ENCODE results near the gene RNF214.

RNF214 gene

DNA sequence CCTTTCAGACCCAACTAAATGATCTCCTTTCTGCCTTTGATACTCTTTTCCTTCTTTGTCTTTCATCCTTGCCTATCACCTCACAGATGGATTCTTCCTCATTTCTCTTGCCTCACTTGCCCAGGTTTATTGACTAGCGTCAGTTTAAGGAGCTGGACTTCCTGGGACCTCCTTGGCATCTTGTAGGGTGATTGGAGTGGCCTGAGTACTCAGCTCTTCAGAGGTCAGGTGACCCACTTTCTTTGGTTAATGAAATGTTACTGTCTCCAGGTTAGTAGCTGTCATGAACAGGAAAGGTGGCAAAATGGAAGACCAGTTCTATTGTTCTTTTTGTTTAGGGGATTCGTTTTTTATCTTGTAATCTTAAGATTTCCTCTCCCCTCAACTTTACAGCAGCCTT is 54.1 kb downstream of the RNF214 start:
- H3K4me3 ChIP-seq (ENCODE audit: low read length): no peak overlapping the region
- no peak for TF ChIP-seq ZNF274 (IDR thresholded peaks at IDR 0.05; ENCODE audit: low read depth, low read length)

DNA sequence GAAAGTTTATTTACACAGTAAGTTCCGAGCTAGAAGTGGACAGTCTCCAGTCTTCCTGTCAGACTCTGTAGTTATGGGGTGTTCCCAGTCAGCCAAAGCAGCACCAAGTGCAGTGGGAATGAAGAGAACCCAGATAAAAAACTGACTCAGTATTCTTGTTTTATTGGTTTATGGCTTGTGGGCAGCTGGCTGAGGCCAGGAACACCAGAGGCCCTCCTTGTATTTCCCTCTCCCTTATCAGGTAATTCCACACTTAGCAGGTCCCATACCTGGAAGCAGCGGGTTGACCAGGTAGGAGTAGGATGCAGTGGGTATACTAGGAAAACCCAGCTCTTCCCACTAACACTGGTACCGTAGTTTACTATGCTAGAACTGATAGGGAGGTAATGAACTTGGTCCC is 55.2 kb downstream of the RNF214 start:
- no peak overlapping the region for H3K4me3 ChIP-seq (ENCODE audit: low read length)
- no peak for TF ChIP-seq ZNF274 (IDR thresholded peaks at IDR 0.05; ENCODE audit: low read depth, low read length)

DNA sequence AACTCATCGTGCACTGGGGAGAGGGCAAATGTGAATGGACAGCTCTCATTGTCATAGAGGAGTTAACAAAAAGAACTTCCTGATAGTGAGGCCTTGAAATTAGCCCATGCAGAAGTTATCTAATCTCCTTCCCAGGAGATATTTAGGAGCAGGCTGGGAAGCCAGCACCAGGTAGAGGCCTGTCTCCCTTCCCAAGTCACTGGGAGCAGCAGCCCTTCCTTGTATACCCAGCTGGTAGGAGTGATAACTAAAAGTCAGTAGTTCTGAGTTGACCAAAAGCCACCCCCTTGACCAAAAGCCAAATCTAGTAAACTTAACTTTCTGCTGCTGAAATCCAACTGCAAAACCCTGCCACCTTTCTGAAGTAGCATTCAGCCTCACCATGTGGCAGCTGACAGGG is 57.3 kb downstream of the RNF214 start:
- no peak for TF ChIP-seq ZNF274 (IDR thresholded peaks at IDR 0.05; ENCODE audit: low read depth, low read length)
- no peak overlapping the region for H3K4me3 ChIP-seq (ENCODE audit: low read length)

DNA sequence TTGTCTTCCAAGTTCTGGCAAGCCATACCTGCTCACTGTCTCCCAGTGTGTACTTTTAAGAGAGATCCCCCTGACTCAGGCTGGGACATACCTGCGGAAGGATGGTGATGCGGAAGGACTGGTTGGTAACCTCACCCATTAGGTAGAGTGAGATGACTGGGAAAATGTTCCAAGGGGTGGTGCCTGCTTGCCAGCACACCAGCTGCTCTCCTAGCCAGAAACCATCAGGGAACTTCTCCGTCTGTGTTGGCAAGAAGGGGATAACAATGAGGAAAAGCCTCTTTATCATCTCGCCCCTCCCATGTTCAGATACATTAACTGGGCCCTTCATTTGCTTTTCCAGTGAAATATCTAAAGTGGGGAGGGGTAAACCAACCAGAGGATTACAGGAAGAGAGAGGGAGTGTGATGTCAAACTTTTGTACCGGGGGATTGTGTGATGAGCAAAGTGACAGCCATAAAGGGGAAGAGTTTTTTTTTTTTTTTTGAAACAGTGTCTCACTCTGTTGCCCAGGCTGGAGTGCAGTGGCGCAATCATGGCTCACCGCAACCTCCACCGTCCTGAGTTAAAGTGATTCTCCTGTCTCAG is 58.4 kb downstream of the RNF214 start, which contains the start of gene BACE1-AS:
Gene BACE1-AS, plus strand, starts transcription at position 538 of the 588 bp plus-strand sequence.
- no peak within 1 kb of the TSS for H3K4me3 ChIP-seq (ENCODE audit: low read length)
- TF ChIP-seq ZNF274 (IDR thresholded peaks at IDR 0.05; ENCODE audit: low read depth, low read length): no peak

DNA sequence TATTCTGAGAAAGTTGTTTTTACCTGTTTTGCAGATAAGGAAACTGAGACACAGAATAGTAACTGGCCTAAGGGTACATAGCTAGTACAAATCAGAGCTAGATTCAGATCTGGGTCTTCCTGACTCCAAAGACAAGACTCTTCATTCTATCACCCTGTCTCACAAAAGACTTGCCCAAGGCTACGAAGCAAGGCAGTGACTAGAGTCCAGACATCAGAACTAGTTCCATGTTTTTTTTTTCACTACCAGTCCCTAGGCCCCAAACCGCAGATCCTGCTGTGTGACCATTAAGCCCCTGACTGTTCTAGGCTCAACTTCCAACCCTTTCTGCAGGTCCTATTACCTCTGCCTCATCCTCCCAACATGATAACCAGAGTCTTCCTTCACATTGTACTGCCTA is 60.1 kb downstream of the RNF214 start:
- H3K4me3 ChIP-seq (ENCODE audit: low read length): no peak overlapping the region
- TF ChIP-seq ZNF274 (IDR thresholded peaks at IDR 0.05; ENCODE audit: low read depth, low read length): no peak

DNA sequence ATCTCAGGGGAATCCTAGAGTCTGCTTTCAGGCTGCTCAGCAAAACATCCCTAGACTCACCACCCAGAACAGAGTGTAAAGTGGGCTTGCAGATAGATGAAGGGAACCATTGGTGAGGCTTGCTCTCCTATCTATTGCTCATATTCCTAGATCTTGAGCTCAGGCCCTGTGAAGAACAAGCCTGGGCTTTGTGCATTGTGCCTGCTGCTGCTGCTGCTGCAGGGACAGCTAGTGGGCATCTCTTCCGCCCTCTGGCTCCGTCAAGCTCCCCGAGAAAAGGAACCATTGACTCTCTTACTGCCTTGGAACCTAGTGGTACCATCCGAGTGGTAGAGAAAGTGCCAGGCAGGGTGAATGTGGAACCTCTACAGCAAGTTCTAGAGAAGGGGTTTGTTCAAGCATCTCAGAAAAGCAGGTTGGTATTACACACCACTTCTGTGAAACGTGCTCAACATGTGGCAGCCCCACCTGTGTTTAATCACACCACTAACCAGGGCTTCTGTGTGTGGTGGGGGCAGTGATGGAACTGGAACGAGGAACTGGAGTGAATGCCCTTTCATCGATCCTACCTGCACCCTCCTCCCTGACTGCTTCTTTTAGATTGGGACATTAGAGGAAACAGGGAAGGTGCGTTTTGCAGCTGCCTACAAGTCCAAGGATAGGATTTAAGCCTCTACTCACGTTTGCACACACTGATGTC is 63.1 kb downstream of the RNF214 start:
- H3K4me3 ChIP-seq (ENCODE audit: low read length): no peak overlapping the region
- no peak for TF ChIP-seq ZNF274 (IDR thresholded peaks at IDR 0.05; ENCODE audit: low read depth, low read length)

DNA sequence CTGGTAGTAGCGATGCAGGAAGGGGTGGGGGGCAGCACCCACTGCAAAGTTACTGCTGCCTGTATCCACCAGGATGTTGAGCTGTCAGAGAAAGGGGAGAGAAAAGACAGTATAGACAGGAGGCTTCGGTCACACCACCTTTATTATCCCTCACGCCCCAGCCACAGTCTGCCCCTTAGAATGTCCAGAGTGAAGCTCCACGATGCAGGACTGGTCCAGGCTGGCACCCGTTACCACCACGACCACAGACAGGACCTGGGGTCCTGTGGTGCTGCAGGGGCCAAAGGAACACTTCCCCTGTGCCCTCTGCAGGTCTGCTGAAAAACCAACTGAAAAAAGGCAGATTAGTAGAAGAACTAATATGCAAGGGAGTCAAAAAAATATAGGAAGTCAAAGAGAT is 64.4 kb downstream of the RNF214 start:
- no peak for TF ChIP-seq ZNF274 (IDR thresholded peaks at IDR 0.05; ENCODE audit: low read depth, low read length)
- no peak overlapping the region for H3K4me3 ChIP-seq (ENCODE audit: low read length)

- H3K4me3 ChIP-seq (ENCODE audit: low read length): no peak overlapping the region
- no peak for TF ChIP-seq ZNF274 (IDR thresholded peaks at IDR 0.05; ENCODE audit: low read depth, low read length)
Observed at GRCh38 chr11:117298195-117298594, 65.7 kb downstream of the RNF214 start.

GRCh38 chr11:117299351-117300282 is 67.1 kb downstream of the RNF214 start:
- no peak overlapping the region for H3K4me3 ChIP-seq (ENCODE audit: low read length)
- no peak for TF ChIP-seq ZNF274 (IDR thresholded peaks at IDR 0.05; ENCODE audit: low read depth, low read length)

GRCh38 chr11:117300283-117300663 is 67.8 kb downstream of the RNF214 start:
- H3K4me3 ChIP-seq (ENCODE audit: low read length): no peak overlapping the region
- TF ChIP-seq ZNF274 (IDR thresholded peaks at IDR 0.05; ENCODE audit: low read depth, low read length): no peak

GRCh38 chr11:117300773-117301172 is 68.3 kb downstream of the RNF214 start:
- TF ChIP-seq ZNF274 (IDR thresholded peaks at IDR 0.05; ENCODE audit: low read depth, low read length): no peak

DNA sequence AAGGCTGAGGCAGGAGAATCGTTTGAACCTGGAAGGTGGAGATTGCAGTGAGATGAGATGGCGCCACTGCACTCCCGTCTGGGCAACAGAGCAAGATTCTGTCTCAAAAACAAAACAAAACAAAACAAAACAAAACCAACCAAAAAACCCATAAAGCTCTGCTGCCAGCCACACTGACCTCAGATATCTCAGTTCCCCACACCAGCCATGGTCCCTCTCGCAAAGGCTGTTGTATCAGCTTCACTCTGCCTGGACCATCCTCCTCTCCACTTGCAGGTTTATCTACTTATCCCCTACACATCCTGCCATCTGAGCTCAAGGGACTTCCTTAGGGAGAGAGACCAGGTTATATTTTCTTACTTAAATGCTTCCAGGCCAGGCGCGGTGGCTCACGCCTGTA is 69.8 kb downstream of the RNF214 start:
- H3K4me3 ChIP-seq (ENCODE audit: low read length): no peak overlapping the region
- TF ChIP-seq ZNF274 (IDR thresholded peaks at IDR 0.05; ENCODE audit: low read depth, low read length): no peak

More at GRCh38 chr11:117300773-117301172, 68.3 kb downstream of the RNF214 start:
- no peak overlapping the region for H3K4me3 ChIP-seq (ENCODE audit: low read length)

GRCh38 chr11:117303101-117303500 is 70.6 kb downstream of the RNF214 start:
- no peak overlapping the region for H3K4me3 ChIP-seq (ENCODE audit: low read length)
- TF ChIP-seq ZNF274 (IDR thresholded peaks at IDR 0.05; ENCODE audit: low read depth, low read length): no peak

DNA sequence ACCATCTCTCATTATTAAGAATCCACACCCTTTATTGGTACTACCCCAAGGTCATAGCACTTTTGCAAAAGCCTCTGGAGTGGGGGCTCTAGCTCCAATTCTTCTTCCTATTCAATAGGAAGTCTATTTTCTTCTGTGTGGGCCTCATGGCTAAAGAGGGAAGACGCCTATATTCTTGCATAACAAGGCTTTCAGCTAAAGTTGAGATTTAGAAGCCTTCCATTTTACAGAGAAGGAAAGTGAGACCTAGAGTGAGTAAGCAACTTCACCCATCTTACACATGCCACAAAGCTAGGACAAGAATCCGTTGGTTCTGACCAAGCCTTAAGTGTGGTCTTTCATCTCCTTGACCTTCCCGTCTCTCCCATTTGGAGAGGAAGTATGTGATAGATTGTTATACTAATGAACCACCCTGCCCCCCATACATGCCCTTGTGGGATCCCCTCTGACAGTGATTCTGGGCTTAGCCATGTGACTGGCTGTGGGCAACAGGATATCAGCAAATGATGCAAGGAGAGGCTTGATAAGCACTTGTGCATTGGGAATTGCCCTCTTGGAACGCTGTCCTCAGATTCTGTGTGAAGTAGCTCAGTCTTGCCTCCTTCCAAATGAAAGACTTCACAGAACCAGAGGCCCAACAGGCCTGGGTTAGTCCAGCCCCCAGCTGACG is 71.3 kb downstream of the RNF214 start:
- no peak for TF ChIP-seq ZNF274 (IDR thresholded peaks at IDR 0.05; ENCODE audit: low read depth, low read length)
- no peak overlapping the region for H3K4me3 ChIP-seq (ENCODE audit: low read length)

Measured in GM08714 (cell line).